ENCODE results near the gene ZNF507.

DNA sequence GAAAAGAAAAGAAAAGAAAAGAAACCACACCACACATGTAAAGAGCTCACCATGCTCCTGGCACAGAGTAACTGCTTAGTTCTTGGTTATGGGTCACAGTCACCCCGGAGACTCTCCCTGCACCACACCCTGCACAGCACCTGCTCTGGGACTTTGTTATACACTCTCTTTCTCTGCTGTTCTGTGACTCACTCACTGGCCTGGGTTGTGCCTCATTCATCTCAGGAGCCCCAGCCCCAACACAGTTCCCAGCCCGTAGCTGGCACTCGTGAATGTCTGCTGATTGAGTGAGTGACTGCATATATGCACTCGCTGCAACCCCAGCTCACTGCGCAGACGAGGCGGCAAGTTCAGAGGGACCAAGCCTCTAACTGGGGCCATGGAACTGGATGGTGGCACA lies 22.9 kb upstream of the ZNF507 start:
- TF ChIP-seq CTCF (IDR thresholded peaks at IDR 0.05), result no peak
- TF ChIP-seq POLR2AphosphoS5 (IDR thresholded peaks at IDR 0.05), result no peak
- no peak for TF ChIP-seq POLR2A (IDR thresholded peaks at IDR 0.05; ENCODE audit: low read depth)

Measured in esophagus muscularis mucosa (tissue), 3 donors.